ENCODE data around the gene PANK4.
"Not testable (repeated sequence)": the region's sequence is repeated elsewhere in the genome, so short reads cannot be mapped to it uniquely, and the experiment has no call there.

Gene PANK4

DNA sequence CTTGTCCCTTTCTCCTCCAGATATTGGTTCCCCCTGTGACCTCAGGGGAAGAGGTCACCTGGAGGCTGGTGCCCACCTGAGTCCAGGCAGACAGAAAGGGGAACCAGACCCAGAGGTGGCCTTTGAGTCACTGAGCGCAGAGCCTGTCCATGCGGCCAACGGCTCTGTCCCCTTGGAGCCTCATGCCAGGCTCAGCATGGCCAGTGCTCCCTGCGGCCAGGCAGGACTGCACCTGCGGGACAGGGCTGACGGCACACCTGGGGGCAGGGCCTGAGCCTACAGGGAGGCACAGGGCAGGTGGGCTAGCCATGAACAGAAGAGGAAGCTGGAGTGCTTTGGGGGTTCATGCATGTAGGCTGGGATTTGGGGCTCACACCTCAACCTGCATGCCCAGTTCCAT, 32.5 kb upstream of the PANK4 start:
- DNase-seq (ENCODE audit: low spot score), result no peak

DNA sequence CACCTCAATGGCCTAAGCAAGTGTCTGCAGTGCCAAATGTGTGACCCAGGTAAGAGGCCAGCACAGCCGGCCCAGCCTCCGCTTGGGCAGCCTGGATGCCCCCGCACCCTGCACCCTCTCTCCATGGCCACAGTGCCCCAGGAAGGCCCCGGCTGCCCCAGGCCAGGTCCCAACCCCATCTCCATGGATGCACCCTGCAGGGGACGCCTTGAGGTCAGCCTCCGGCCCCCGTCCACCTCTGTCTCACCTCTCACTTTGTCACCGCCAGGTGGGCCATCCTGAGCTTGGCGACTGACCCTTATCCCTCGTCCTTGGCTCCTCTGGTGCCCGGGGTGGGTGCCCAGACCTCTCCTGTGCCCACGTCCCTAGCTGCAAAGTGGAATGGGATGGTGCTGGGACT, 32.0 kb upstream of the PANK4 start:
- DNase-seq (ENCODE audit: low spot score), result no peak

DNA sequence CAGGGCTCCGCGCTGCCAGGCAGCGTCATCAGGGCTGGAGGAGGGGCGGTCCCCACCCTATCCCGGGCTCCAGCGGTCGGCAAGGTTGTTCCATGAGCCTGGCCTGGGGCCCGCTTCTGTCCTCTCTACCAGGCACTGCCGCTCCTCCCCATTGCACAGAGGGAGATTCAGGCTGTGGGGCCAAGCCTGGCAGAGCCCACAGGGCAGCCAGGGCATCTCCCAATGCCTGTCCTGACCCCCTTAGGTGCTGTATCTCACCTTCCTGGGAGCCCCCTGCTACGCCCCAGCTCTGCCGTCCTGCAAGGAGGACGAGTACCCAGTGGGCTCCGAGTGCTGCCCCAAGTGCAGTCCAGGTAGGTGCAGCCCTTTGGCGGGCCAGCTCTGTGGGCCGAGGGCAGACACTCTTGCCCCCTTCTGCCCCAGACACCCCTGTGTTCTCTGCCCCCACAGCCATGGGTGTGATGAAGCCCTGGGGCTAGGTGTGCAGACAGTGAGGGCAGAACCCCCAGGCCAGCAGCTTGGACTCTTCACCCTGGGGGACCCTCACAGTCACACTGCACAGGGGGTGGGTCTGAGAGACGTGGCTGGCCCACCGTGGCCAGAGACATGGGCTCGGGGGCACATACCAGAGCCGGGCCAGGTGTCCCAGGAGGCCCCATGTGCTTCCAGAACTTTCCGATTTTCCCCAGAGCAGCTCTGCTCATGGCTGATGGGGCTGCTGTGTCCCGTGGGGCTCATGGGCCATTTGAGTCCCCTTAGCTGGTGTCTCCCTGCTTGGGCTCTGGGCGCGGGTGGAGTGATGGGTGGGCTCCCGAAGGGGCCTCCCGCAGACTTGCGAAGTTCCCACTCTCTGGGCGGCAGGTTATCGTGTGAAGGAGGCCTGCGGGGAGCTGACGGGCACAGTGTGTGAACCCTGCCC, 31.3 kb upstream of the PANK4 start:
- DNase-seq (ENCODE audit: low spot score), result no peak

DNA sequence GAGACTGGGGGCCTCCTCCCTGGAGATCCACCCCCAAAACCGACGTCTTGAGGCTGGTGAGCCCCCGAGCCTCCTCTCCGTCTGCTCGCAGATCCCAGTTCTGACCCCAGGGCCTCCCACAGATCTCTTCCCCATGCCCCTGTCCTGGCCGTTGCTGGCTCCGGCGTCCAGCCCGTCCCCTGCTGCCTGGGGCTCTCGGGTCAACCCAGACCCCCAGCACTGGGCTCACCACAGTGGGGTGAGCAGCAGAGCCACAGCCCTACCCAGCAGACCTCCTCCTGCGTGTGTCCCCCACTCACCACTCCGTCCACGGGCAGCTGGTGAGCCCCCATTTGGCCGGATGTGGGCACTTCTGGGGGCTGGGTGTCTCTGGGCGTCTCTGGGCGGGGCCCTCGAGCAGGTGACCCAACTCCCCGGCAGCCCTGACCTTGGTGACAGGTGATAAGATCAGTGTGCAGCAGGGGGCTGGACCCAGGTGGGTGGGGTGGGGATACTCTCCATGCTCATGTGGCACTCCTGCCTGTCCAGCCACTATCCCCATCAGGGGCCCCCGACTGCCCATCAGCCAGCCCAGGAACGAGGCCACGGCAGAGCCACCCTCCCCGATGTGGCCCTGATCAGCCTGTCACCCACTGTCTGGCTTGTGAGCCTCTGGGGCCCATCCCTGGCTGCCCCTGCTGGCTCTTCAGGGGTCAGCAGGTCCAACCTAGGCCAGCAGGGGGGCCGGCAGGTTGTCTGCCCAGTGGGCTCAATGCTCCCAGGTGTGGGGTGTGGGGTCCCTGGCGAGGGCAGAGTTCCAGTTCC, 30.5 kb upstream of the PANK4 start:
- DNase-seq (ENCODE audit: low spot score), result no peak

DNA sequence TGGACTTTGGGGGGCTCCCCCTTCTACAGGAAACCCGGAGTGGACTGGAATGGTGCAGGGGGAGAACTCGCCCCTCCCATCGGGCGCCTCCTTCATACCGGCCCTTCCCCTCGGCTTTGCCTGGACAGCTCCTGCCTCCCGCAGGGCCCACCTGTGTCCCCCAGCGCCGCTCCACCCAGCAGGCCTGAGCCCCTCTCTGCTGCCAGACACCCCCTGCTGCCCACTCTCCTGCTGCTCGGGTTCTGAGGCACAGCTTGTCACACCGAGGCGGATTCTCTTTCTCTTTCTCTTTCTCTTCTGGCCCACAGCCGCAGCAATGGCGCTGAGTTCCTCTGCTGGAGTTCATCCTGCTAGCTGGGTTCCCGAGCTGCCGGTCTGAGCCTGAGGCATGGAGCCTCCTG, 29.9 kb upstream of the PANK4 start, which contains the start of gene TNFRSF14:
TSS of gene TNFRSF14 (plus strand) at position 95 of the 401 bp plus-strand sequence. CDS start at position 389, 294 bp downstream.
- DNase-seq (ENCODE audit: low spot score), result peak; percentile 92

DNA sequence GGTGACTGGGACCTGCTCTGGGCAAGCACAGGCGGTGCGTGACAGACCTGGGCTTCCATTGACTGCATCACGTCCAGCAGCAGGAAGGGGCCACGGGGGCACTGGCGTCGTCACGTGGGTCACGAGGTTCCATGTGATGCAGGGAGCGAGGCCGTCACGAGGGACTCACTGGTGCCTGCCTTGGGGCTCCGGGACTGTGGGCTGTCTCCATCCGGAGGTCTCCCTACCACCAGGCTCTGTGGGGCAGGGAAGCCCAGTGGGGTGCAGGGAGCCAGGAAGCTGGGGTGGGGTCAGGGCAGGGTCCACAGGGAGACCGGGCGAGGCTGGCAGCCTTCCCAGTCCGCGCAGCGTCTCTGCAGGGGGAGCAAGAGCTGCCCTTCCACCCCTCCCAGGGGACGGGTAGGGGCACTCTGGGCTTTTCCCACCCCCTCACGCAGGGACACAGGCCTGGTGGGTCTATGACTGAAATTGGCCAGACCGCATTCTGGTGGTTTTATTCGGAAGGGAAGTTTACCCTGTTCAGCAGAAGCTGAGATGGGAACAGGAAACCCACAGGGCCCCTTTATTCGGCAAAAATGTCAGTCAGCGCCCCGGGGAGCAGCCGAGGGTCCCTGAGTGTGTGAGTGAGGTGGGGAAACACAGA, 29.4 kb upstream of the PANK4 start:
- DNase-seq (ENCODE audit: low spot score), result peak; percentile 72

DNA sequence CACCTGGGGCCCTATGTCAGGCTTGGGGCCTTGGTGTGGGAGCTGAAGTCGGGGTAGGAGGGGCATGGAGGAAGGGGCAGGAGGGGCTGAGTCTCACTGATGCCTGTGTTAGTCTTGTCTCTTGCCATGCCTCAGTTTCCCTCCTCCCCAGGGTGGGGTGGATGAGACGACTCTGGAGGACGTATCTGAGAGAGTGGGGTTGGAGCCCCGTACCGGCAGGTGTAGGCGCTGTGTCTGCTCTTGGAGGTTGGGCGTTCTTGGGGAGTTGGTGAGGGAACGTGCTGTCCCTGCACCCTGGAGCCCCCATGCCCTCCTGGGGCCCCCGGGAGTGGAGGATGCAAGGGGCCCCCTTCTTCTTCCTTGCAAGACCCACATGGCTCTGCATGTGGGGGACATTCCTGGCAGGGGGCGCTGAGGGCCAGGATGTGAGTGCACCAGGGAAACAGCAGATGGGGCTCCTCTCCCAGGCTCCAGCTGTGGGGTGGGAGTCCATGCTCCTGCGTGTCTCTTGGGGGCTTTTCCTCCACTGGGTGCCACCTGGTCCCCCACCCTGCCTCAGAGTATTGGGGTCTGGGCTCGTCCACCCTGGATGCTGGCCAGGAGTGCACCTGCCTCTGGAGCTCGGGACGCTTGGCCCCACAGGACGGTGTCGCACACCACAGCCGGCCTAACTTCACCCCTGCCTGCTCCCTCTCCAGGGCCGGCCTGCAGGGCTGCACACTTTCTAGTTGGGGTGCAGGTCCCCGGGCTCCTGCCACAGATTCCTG, 28.4 kb upstream of the PANK4 start:
- peak; percentile 63 for DNase-seq (ENCODE audit: low spot score)

DNA sequence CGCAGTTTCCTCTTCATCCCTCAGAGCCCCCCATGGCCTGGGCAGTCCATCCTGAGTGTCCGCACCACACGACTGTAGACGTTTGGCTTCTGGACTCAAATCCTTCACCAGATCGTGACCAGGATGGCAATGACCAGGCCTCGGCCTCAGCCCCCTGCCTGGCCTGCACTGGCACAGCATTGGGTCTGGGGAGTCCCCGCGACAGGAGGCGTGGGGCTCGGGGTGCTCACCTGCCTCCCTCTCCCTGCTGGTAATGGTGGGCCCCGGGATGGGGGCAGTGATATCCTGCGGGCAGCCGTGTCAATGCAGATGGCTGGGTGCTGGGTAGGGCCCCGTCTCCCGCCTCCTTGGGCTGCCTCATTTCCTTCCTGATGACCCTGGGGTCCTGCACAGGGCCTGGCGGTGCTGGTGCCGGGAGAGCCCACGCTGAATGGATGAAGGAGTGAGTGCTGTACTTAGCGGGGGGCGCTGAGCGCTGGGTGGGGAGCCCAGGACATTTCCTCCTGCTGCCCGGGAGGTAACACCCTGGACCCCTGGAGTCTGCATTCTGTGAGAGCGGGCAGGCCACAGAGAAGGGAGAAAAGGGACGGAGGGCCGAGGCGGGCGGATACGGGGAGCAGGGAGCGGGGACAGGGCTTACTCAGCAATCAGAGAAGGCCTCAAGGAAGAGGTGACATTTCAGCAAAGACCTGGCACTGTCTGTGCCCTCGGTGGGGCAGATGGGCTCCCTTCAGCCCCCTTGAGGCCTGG, 27.6 kb upstream of the PANK4 start:
- no peak for DNase-seq (ENCODE audit: low spot score)

DNA sequence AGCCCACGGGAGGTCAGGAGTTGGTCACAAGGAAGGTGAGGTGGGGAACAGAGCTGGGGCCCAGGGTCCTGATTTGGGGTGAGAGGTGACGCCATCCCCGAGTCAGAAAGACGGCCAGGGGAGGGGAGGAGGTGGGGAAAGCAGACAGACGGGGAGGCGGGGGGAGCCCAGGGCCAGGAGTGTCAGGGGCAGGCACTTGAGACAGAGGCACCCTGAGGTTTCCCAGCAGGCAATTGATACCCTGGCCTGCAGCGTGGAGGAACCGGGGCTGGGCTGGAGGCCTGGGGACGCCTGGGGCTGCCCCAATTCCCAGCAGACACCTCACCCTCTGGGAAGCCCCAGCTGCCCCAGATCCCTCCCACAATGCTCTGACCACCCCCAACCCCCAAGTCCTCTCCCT, 26.7 kb upstream of the PANK4 start:
- not testable (repeated sequence) for DNase-seq (ENCODE audit: low spot score)

DNA sequence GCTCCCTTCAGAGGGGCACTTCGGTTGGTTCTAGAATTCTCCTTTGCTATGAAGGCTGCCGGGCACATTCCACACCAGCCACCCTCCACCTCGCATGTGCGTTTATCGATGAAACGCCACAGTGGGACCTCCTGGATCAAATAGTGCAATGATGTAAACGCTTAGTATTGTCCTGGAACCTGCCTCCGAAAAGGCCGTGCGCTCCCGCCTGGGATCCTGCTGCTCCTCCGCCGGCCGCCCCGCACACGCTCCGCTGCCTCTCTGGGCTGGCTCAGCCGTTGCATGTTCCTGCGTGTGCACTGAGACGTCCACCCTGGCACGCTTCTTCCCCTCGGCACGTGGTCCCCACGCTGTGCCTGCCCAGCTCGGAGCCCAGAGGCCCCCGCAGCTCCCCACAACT, 25.8 kb upstream of the PANK4 start:
- DNase-seq (ENCODE audit: low spot score), result no peak

DNA sequence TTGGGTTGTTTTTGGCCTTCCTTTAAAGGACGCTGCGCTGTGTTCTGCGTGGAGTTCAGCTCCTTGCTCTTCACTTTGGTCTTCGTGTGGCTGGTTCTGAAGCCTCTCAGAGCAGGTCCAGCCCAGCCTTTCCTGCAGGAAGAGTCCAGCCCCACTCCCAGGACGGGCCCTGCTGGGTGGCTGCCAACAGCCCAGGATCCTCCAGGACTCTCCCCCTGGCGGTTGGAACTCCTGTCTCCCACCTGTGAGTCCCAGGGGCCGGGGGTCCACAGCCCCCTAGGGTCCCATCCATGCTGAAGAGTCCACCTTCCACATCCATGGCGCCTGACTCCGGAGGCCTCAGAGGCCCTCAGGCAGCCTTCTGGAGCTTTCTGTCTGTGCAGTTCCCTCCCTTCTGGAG, 25.1 kb upstream of the PANK4 start:
- not testable (repeated sequence) for DNase-seq (ENCODE audit: low spot score)

DNA sequence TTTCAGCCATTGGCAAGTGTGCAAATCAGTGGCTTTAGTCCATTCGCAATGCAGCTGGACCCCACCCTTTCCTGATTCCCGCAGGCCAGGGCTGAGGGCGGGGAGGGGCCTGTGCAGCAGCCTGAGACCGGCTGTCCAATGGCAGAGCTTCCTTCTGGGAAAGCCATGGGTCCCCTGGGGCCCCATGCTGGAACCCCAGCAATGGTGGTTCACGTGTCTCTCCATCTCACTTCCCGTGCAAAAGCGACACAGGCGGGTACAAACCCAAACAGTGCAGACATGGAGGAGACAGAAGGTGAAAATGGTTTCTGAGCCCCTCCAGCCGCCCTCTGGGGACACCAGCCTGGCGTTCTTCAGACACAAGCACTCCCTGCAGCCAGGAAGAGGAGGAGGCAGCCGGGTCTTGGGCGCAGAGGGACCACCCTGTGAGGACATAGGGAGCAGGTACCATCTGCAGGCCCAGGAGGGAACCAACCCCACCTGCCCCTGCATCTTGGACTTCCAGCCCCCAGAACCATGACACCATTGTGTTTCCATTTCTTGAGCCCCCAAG, 24.0 kb upstream of the PANK4 start:
- not testable (repeated sequence) for DNase-seq (ENCODE audit: low spot score)

DNA sequence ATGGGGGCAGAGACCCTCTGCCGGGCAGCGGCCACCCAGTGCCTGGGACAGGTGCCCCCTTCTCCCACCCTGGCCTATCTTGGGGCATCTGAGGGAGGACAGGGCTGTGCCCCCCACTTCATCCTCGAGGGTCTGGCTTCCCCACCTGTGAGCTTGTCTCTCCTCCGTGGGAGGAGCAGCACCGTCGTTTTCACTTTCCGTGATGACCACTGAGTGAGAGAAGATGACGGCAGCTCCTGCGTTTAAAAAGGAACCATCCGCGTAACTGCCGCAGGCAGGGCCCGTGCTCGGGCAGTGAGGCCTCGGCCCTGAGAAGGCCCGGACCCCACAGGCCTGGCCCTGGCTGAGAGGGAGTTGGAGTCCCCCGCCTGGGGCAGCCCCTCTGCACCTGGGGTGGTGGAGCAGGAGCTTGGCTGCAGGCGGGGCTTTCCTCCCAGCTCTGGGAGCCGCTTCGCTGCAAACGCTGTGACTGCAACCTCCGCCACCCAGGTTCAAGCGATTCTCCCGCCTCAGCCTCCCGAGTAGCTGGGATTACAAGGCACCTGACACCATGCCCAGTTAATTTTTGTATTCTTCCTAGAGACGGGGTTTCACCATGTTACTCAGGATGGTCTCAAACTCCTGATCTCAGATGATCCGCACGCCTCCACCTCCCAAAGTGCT, 23.1 kb upstream of the PANK4 start:
- not testable (repeated sequence) for DNase-seq (ENCODE audit: low spot score)

DNA sequence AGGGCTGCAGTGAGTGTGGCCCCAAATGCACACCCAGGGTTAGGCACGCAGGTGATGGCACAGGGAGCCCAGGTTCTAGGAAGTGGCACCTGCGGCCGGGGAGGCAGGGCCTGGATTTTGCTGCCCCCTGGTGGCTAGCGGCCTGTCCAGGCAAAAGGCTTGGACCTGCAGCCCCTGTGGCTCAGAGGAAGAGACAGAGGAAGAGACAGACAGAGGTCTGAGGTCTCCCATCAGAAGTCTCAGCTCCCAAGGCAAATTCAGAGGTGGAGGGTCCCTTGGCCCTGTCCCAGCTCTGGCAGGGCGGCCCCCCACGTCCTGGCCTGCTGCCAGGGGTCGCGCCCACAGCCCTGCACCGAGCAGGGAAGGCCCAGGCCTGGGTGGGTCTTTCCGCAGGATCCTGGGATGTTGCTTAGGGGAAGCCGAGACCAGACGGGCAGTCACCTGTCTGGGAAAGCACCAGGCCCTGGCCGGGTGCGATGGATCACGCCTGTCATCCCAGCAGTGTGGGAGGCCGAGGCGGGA, 21.7 kb upstream of the PANK4 start:
- DNase-seq (ENCODE audit: low spot score), result peak; percentile 92

DNA sequence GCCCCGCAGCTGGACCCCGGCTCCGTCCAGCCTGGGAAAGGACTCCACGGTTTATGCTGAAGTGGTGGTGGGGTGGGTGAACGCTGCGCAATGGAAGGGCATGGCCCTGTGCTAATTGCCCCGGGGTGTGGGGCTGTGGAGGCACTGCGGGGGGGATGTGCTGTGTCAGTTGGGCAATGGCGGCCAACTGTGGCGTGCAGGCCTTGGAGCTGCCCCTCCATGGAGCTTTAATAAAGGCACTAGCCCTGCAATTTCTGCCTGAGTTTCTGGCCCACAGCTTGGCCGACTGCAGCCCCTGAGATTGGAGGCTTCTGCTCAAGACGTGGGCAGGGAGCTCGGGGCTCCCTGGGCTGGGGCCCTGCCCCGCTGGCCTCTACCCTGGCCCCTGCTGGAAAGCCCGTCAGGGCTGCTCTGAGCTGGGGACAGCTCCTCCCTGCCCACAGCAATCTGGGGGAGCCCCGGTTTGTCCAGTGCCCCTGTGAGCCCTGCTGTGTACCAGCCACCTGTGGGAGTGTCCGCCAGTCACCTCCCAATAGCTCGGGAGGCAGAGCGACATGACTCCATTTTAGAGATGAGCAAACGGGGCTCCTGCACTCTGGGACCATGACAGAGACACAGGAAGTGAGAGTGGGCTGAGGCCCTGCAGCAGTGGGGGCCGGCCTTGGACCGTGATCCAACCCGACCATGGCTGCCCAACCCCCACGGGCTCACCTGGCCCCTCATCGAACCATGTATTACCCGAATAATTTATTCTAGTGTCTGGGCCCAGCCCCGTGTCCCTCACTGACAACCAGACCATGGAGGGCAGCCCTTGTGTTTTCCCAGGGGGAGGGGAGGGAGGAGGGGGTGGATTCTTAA, 21.0 kb upstream of the PANK4 start:
- DNase-seq (ENCODE audit: low spot score), result peak; percentile 87

DNA sequence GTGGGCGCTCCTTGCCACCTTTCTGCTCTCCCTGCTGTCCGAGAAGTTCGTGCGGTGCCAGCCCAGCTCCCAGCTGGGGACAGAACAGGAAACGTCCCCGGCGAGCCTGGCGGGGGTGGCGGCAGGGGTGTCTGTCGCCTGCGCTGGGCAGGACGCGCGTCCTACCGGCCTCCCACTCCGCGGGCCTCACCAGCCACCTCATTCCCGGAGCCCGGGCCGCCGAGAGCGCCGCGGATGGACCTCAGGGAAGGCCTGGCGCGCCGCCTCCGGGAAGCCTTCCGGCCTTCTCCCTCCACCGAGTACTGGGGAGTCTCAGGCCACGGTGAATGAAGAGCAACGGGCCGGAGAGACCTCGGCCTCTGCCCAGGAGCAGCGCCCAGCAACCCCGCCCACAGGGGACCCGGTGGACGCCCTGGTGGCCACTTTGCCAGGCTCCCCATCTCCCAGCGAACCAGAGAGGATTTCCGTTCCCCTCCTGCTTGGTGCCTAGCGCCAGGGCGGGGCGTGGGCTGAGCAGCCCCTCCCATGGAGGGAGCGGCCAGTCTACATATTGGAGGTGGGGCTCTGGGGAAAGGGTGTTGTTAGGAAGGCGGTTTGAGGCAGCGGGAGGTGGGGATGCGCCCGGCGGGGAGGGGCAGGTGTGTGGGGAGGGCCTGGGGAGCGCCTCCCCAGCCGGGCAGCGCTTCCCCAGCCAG, 20.3 kb upstream of the PANK4 start:
- peak; percentile 92 for DNase-seq (ENCODE audit: low spot score)

DNA sequence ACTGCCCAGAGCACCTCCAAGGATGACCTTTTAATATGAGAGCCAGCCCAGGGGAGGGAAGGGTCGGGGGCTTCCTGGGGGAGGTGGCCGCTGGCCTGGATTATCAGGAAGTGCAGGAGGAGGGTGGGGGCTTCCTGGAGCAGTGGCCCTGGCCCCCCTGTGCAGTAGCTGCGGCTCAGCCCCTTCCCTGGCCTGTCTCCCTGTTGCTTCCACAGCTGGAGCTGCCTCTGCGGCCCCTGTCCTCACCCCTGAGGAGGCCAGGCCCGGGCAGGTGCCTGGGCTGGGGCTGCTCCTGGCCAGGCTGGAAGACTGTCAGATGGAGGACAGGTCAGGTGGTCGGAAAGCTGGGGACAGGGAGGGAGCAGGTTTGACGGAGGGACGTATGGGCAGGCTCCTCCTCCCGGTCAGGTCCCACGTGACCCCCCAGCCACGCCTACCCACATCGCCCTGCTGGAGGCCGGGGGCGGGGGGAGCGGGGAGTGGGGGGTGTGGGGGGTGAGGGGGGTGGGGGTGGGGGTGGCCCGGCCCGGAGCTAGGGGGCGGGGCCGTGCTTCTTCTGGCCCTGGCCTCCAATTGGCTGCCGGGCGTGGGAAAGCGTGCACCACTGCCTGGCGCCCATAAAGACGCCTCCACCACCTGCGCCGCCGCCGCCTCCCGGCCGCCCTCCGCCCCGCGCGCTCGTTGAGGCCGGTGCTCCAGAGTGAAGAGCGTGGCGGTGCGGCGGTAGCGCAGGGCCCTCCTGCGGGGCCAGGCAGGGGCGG, 19.5 kb upstream of the PANK4 start:
- peak; percentile 96 for DNase-seq (ENCODE audit: low spot score)
